Smooth muscle cell of the brain vasculature (primary cell): ENCODE measurements around the gene CHST8.
"Not testable (repeated sequence)": the region's sequence is repeated elsewhere in the genome, so short reads cannot be mapped to it uniquely, and the experiment has no call there.

ENCODE experiments used
- DNase-seq: peaks from one replicate; pipeline ENCODE4 v3.0.0-alpha.2; 2012; ENCODE audit warnings: low read depth, low spot score

Gene CHST8

DNA sequence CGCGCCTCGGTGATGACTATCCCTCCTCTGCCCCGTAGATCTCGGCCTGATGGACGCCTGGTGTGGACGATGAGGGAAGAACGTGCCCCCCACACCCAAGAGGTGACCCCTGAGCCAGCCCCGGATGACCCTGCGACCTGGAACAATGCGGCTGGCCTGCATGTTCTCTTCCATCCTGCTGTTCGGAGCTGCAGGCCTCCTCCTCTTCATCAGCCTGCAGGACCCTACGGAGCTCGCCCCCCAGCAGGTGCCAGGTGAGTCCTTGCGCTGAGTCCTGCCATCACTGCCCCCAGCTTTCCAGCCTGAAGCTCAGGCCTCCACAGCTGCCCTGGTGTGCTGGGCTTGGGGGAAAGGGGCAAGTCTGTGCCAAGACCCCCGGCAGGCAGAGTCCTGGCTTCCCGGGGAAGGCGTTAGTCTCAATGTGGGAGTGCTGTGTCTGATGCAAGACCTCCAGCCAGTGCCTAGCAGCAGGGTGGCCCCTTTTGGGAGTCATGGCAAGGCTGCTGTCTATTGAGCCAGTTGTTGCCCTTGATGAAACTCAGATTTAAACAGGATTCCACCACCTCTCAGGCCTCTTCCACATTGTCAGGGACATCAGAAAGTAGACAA is 67.5 kb downstream of the CHST8 start:
- no peak for DNase-seq

DNA sequence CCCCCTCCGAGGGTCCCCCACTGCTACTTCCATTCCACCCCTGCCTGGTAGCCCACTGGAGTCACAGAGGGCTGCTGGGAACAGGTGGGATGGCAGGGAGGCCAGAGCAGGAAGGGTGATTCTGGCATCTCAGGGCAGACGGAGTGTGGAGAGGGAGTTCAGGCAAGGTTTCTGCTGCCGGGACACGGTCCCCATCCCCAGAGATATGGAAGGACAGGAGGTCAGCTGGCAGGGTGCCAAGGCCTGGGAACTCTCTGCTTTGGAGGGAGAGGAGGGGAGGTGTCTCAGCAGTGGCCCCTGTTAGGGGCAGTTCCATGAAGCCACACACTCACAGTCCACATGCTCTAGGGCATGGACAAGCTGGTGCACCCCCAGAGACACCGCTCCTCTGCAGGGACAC is 68.1 kb downstream of the CHST8 start:
- no peak for DNase-seq

DNA sequence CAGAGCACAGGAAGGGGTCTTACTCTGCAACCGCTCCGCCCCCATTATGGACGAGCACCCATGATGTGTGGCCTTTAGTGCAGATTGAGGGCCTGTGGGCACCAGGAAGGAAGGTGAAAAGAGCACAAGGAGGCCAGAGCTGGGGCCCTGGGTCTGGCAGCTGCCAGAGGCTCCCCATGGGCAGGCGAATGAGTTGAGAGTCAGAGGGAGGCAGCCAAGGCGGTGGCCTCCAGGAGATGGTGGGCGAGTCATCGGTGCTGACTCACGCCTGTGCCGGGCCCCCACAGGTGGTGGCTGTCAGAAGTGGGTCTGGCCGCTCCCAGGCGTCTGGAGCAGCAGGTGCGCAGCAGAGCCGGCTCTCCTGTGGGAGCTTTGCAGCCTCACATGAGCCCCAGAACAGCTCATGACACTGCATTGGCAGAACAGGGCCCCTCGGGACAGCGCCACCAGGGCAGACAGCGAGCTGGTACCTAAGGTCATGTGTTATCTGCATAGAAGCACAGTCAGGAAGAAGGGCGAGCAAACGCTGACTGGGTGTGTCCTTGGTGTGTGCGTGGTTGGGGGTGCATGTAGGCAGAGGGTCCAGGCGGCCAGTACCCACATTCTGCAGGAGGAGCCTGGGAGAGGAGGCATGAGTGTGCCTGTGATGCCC is 68.8 kb downstream of the CHST8 start:
- DNase-seq = no peak

DNA sequence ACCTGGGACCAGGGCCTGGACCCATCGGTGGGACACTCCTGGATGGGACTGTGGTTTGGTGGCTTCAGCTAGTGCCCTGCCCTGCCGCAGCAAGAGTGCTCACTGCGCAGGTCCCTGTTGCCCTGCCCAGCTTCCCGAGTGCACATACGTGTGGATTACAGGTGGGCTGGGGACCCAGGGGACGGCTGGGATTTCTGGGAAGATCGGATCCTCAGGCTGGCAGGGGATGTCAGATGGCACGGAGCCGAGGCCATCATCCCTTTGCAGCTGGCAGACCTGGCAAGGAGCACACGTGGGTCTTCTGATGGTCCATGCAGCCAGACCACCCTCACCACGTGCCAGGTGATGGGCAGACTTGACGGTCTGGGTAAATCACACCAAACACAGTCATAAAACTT is 69.3 kb downstream of the CHST8 start:
- DNase-seq = no peak

DNA sequence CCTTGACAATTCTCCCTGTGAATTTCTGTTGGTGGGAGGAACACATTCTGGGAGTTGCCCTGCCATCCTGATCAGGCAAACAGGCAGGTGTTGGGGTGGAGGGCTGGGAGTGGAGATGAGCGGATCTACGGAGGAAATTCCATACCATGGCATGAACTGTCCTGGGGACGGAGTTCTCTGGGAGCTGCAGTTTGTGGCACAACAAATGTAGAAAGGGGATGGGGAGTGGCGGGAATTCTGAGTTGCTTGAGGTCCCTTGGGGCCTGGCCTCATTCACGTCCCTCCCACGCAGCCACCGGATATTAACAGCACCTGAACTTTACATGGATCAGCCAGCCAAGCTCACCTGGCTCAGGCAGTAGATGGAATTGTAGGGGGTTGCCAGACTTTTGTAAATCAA is 70.0 kb downstream of the CHST8 start:
- DNase-seq = no peak

DNA sequence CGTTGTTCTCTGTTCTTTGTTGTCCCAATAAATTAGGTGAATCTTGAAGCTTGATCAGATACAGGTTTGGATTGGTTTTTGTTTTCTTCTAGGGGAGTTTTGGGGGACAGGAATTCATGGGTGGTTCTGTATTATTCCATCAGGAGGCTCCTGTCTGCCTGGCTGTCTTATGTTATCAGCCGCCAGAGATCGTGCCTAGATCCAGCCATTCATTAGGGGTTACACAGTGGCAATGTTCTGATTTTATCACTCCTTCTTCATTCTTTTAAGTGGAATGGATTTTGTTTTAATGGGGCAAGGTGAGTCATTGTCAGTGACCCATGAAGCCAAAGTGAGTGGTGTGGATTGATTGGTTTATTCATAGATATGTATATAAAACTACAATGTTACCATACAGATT is 71.9 kb downstream of the CHST8 start:
- no peak for DNase-seq

DNA sequence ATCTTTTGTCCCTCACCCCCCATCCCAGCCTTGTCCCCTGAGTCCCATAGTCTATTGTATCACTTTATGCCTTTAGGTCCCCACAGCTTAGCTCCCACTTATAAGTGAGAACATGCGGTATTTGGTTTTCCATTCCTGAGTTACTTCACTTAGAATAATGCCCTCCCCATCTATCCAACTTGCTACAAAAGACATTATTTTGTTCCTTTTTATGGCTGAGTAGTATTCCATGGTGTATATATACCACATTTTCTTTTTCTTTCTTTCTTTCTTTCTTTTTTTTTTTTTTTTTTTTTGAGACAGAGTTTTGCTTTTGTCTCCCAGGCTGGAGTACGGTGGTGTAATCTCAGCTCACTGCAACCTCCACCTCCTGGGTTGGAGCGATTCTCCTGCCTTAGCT is 73.8 kb downstream of the CHST8 start:
- not testable (repeated sequence) for DNase-seq

DNA sequence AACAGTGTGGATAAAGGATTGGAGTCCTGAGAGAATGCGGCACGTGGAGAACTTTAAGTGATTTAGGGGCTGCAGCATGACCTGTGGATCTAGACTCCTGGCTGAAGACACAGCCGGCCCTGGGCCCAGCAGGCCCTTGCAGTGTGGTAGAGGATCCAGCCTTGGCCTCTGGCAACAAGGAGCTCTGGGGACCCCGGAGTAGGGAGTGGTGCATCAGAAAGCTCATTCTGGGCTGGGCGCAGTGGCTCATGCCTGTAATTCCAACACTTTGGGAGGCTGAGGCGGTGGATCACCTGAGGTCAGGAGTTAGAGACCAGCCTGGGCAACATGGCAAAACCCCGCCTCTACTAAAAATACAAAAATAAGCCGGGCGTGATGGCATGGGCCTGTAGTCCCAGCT is 76.0 kb downstream of the CHST8 start:
- no peak for DNase-seq

DNA sequence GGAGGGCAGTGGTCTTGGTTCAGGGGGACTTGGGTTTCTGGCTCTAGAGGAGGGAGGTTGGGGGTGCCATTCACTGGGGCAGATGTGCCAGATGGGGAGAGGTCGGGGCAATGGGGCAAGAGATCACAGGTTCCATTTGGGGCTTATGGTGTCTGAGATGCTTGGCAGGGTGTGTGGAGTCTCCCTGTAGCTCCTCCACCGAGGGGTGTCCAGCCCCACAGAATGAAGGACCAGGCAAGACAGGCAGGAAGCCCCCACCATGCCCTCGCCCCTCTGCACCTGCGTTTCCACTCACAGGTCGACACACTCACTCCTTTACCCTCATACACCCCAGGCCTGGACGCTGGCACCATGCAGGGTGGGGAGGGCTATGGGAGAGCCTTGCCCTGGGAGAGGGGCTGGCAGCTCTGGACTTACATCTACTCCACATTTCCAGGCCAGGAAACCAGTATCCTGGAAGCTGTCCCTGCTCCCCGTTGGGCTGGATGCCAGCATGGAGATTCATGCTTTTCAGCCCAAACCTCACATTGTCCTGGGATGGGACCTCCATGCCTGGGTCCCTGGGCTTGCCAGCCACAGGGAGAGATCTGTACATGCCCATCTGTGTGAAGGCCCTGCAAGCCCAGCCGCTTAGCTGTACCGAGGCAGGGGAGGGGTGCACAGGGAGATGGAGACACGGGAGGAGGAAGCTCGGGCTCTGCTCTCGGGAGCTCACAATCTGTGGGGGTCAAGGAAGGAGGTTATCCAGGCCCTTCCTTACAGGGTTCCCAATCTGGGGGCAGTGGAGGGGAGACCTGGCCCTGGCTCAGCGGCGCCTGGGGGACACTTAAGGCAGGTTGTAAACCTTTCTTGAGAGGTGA is 77.1 kb downstream of the CHST8 start:
- DNase-seq = no peak

DNA sequence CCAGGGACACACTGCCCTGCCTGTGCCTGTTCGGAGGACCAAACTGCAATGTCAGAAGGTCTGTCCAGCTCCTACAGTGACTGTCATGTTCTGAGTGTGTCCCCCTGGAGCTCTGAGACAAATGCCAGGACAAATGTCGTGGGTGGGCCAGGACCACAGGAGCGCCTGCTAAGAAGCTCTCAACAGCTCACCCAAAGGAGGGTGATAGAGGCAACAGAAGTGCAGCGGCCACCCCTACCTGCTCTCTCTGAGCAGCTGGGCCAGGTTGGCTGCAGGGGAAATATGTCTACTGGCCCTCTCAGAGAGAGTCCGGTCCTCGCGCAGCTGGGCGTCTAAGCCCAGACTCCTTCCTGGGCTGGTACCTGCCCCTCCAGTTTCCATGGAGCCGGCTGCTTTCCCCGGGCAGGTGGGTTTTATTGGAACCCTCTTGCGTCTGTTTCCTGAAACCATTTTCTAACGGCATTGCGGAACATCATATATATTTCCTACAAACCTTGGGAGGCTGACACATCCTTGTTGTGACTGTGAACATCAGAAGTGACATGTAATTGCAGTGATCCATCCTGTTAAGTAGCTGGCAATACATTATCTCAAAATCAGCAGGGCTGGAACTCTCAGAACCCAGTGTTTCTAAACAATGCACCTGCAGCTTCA is 78.1 kb downstream of the CHST8 start:
- DNase-seq = no peak

DNA sequence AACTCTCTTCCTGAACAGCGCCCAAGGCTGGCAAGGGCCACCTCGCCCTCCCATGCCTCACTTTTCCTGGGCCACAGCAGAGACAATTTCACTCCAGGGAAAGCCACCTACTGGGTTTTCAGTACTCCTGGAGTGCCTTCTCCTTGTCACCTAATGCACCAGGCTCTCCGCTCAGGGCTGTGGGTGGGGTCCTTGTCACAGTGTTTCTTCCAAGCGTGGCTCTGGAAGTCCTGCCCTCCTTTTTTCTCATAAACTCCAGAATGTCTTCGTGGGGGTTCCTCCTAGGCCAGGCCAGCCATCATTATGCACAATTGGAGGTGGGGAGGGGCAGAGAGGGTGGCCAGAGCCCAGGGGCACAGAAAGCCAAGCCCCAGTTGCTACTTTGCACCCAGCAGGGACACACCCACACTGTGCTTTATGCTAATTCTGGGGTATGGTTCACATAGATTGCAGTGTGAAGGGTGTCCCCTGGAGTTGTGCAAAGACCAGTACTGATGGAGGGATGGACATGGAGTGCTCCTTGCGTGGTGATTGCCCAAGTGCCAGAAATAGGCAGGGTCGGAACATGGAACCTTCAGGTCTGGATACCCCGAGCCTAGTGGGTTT is 78.8 kb downstream of the CHST8 start:
- DNase-seq = no peak

DNA sequence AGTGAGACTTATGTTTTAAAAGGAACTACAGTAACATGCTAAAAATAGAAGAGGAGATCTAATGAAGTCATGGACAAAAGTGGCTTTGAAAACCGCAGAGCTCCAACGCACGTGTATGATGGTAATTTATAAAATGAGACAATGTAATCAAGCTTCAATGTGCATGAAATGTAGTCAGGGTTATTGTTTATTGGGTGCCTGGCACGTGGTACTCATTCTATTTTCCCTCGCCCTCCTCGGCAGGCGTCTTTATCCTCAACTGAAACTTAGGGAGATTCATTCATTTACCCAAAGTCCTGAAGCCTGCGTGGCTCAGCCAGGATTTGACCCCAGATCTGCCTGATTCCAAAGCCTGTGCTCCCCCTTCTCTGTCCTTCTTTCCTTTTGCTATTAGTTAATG is 79.8 kb downstream of the CHST8 start:
- DNase-seq = no peak

DNA sequence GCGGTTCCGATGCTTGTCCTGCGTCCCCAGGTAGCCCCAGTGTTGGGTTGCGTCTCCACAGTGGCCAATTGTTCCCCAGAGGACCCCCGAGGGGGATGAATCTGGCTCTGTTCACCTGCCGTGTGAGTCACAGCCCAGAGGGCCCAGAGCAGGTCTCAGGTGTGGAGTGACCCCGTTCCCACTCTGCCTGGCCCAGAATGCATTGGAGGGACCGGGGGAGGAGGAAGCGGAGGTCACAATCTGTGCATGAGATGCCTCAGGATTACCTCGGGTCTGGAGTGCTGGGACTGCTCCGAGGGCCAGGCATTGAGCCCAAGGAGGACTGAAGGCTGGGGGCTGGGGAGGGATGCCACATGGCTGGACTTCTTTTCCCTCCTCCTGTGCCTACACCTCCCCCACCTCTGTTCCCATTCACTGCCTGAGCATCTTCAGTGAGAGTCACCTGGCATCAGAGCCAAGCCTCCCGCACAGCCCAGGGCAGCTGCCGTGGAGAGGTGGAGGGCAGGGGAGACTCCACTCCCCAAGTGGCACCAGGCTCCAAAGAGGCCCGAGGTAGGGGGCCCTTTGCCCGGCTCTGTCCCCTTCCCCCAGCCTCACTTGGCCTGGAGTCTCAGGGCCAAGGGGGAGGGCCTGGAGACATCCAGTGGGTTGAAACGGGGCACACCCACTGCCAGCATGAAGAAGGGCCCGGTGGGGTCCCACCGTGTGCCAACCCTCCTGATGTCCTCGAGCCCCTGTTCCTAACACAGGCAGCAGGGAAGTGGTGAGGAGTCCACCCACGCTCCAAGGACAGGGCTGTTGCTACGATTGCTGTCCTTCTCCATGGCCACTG is 81.1 kb downstream of the CHST8 start:
- DNase-seq = no peak

DNA sequence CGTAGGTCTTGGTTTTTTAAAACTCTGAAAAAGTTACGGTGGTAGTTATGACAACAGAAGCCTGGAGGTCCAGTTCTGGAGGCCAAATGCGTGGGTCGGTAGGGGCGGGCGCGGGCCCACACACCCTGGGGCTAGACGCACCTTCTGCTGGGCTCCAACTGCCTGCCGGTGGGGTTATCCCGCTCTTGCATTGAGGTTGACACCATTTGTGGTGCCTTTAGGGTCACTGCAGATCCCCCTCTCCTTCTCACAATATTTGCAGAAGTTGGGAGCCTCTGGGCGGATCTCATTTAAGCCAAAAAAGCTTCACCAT is 81.6 kb downstream of the CHST8 start:
- DNase-seq = no peak

DNA sequence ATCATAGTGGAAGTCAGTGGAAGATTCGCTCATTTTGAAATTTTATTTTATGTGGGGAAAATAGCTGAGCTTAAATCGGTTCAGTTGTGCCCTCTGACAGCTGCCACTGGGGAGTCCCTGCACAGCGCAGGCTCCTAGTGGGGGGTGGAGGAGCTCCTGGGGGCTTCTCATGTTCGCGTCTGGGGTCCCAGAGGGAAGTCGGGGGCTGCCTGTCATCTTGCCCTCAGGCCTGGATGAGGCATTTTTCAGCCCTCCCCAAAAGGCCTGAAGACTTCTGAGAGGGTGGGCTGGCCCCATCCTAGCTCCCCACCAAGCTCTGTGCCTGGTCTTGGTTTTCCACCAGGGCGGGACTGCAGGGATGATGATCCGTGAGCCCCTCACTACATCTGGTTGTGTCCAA is 82.1 kb downstream of the CHST8 start:
- DNase-seq = no peak

DNA sequence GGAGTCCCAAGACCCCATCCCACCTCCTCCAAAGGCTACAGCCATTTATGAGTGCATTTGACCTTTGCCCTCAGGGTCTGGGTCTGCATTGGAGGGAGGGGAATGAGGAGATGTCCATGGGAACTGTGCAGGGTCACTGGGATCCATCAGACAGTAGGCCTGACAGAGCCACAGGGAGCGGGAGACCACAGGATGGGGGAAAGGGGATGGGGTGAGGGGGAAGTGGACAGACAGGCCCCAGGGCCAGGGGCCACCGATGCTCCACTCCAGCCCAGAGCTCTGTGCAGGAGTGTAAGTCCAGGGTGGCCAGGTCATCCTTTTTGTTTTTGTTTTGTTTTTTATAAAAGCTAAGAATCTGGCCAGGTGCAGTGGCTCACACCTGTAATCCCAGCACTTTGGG is 82.5 kb downstream of the CHST8 start:
- no peak for DNase-seq

DNA sequence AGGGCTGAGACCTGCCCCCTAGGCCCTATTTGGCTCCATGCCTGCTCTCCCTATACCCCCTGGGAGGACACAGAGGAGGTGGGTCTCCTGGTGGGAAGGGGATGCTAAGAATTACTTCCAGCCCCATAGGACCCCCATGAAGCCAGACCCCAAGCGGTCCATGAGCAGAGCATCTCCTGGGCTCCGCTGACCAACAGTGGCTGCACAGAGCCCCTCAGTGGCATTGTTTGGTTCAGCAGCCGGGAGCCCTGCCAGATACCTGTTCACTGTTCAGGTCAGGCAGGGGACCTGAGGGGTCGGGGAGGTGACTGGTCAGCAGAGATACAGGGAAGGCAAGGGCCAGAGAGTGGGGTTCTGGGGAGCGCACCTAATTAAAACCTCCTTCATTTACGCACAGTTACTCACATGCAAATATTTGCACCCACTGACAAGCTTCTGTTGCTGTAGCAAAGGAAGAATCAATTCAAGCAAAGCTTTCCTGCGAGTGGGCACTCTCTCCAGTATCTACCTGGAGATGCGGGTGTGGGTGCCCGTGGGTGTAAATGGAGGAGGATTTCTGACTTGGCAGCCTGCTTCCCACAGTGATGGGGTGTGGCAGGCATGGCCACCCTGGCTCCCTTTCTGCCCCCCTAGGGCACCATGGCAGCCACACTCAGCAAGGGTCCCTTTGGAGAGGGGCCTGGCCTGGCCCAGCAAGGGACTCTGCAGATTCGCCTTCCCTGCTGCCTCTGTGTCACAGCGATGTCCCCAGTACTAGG is 83.5 kb downstream of the CHST8 start:
- DNase-seq = no peak

DNA sequence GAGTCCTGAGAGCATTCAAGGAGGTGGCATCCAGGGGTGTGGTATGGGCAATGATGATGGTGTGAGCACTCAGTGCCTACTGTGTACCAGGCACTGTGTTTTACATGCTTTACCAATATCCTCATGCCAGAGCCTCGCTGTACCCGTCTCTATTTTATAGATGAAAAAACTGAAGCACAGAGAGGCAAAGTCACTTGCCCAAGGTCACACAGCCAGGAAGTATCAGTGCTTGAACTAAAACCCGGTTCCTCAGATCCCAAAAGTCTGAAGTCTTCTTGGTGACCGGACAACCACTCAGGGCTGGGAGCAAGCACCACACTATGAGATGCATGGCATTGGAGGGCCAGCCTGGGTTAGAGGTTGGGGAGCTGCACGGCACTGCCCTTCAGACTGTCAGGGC is 84.1 kb downstream of the CHST8 start:
- DNase-seq = no peak

DNA sequence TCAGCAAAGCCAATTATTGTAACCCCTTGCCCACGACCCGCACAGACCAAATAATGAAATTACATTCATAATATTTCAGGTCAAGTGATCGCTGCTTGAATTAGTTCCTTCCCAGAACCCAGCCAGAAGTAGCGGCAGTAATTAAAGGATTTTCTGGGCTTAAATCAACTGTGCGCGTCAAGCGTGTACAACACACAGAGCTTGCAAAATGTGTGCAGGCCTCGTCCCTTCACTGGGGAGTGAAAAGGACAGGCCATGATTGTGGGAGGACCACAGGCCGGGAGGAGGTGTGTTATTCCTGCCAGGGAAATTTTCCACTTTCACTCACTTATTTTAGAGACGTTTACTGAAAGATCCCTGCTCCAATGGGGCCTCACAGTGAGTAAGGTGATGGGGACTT is 84.9 kb downstream of the CHST8 start:
- no peak for DNase-seq

DNA sequence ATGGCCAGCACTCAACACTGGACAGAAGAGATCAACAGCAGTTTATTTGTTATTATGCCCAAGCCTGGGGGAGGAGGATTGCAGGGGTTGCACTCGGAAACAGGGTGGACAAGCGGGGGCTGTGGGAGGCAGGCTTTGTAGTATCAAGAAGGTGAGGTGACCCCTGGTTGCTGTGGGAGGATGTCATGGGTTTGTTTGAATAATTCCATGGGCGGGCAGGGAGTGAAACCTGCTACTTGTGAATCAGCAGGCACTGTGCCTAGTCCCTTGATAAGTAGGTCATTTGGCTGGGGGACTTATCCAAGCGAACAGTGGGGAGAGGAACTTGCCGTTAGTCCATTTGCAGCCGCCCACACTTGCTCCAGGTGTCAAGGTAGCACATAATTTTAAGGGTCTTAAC is 90.5 kb downstream of the CHST8 start:
- no peak for DNase-seq

DNA sequence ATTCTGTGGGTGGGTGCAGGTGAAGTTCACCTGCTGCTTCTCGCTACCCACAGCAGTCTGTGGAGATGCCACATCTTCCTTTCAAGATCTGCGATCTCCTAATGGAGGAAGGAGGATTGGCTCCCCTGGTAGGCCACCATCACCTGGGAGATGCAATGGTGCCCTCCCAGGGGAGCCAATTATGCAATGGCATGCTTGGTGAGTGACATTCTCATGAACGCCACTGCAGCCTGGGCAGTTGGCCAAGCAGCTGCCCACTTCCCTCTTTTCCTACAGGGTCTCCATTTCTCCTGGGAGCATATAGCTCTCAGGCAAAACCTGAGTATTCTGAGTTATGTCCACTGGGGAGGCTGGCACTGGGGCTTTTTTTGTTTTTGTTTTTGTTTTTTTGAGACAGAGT is 91.4 kb downstream of the CHST8 start:
- no peak for DNase-seq
